Stimulated activated CD4-positive, alpha-beta T cell treated with anti-CD3 and anti-CD28 coated beads, TNF-alpha, amount 100 ng/mL, for 48 hours (primary cell): Measurements from ENCODE around the gene IGF1R.

Source experiments
- DNase-seq, 3 donors: peaks; one replicate each; pipeline ENCODE4 v3.0.0-alpha.2; 2020; ENCODE audit warnings: low read depth in 3 of 3

IGF1R gene

GRCh38 chr15:98856532-98856907 lies 208.2 kb downstream of the IGF1R start:
- DNase-seq: no peak

- no peak for DNase-seq
These were observed 210.3 kb downstream of the IGF1R start for GRCh38 chr15:98858610-98859023.

GRCh38 chr15:98859149-98859548 lies 210.8 kb downstream of the IGF1R start:
- no peak for DNase-seq

- DNase-seq: no peak
These were observed 212.1 kb downstream of the IGF1R start for GRCh38 chr15:98860281-98861041.

- DNase-seq: no peak
These were observed 212.8 kb downstream of the IGF1R start for GRCh38 chr15:98861188-98861587.

GRCh38 chr15:98863983-98864382 lies 215.6 kb downstream of the IGF1R start:
- DNase-seq: no peak

GRCh38 chr15:98865397-98866339 lies 217.3 kb downstream of the IGF1R start:
- DNase-seq: peak; percentile 38 to 63 (median 54)

- no peak for DNase-seq
These were observed 218.2 kb downstream of the IGF1R start for GRCh38 chr15:98866511-98866910.

GRCh38 chr15:98868564-98868963 lies 220.2 kb downstream of the IGF1R start:
- DNase-seq: no peak

- DNase-seq: no peak
These were observed 222.4 kb downstream of the IGF1R start for GRCh38 chr15:98870788-98871187.

GRCh38 chr15:98872774-98873173 lies 224.4 kb downstream of the IGF1R start:
- no peak for DNase-seq

GRCh38 chr15:98873441-98874218 lies 225.3 kb downstream of the IGF1R start:
- no peak for DNase-seq

GRCh38 chr15:98874370-98874769 lies 226.0 kb downstream of the IGF1R start:
- DNase-seq: no peak

- no peak for DNase-seq
These were observed 226.4 kb downstream of the IGF1R start for GRCh38 chr15:98874773-98875172.

- no peak for DNase-seq
These were observed 227.0 kb downstream of the IGF1R start for GRCh38 chr15:98875309-98875708.

- no peak for DNase-seq
These were observed 228.4 kb downstream of the IGF1R start for GRCh38 chr15:98876451-98877369.

- DNase-seq: no peak
These were observed 229.8 kb downstream of the IGF1R start for GRCh38 chr15:98878172-98878571.

GRCh38 chr15:98878862-98879261 lies 230.5 kb downstream of the IGF1R start:
- DNase-seq: no peak

- DNase-seq: no peak
These were observed 233.5 kb downstream of the IGF1R start for GRCh38 chr15:98881526-98882520.

- no peak for DNase-seq
These were observed 235.1 kb downstream of the IGF1R start for GRCh38 chr15:98883478-98883877.
